Hepatocyte (in vitro differentiated cells): ENCODE results near the gene BCL7C.

Experiments used
- EZH2 ChIP-seq: fragments of 200-600 bp; sonication (generic); IDR thresholded peaks from 2 replicates; pipeline ENCODE4 v1.6.1; 2016; ENCODE audit warnings: antibody characterized with exemption, mild to moderate bottlenecking, borderline replicate concordance
- TF ChIP-seq, protein P1 (sequence below): fragments of 200-600 bp; sonication (generic); IDR thresholded peaks from 2 replicates; pipeline ENCODE4 v1.5.1; 2016; ENCODE audit warnings: antibody characterized with exemption, mild to moderate bottlenecking; ENCODE audit not compliant: poor library complexity

DNA sequence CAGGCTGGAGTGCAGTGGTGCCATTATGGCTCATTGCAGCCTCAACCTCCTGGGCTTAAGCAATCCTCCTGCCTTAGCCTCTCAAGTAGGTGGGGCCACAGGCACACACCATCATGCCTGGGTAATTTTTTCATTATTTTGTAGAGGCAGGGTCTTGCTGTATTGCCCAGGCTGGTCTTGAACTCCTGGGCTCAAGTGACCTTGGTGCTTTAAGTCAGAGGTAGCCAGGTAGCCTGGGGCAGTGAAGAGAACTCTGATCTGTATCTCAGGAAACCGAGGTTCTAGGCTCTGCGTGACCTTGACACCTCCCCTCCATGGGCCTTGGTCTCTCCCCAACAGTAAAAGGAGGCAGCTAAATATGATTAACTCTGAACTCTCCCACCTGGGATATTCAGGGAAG is 5.9 kb upstream of the BCL7C start:
- TF ChIP-seq, protein P1, sequence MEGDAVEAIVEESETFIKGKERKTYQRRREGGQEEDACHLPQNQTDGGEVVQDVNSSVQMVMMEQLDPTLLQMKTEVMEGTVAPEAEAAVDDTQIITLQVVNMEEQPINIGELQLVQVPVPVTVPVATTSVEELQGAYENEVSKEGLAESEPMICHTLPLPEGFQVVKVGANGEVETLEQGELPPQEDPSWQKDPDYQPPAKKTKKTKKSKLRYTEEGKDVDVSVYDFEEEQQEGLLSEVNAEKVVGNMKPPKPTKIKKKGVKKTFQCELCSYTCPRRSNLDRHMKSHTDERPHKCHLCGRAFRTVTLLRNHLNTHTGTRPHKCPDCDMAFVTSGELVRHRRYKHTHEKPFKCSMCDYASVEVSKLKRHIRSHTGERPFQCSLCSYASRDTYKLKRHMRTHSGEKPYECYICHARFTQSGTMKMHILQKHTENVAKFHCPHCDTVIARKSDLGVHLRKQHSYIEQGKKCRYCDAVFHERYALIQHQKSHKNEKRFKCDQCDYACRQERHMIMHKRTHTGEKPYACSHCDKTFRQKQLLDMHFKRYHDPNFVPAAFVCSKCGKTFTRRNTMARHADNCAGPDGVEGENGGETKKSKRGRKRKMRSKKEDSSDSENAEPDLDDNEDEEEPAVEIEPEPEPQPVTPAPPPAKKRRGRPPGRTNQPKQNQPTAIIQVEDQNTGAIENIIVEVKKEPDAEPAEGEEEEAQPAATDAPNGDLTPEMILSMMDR, result no peak
- no peak for TF ChIP-seq EZH2
